Measurements from ENCODE around the gene KIF22. TPM values are rescaled to one million over a fixed set of nuclear protein-coding genes. Genes with fewer than 3 reads are reported as not detected.

KIF22 gene
- 58.8 and 85.1 TPM in 2 replicates for total RNA-seq

GRCh38 chr16:29790183-29790948 lies at the start of gene KIF22:
KIF22 (plus strand) TSS chr16:29790751; CDS start chr16:29790760, 9 bp downstream.

DNA sequence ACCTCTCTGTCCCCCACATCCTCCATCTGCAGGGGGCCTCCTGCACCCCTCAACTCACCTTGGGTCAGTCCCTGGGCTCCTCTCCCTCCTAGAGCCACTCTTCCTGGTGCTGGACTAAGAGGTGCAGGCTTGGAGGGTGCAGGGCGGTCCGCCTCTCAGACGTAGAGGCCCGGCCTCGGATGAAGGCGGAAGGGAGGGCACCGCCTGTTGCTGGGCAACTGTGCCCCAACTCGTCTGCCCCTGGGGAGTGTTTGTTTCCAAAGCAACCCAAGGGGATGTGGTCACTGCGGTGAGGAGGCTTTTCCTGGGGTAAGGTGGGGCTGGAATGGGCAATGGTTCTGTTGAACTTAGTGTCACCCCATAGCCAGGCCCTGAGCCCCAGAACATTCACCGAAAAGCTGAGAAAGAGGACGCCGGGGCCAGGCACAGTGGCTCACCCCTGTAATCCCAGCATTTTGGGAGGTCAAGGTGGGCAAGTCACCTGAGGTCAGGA lies 44.7 kb upstream of the KIF22 start, which contains the start of gene C16orf54:
Gene C16orf54, minus strand, starts transcription at position 138 of the 493 bp plus-strand sequence. CDS start 1,039 bp downstream, outside the sequence.

DNA sequence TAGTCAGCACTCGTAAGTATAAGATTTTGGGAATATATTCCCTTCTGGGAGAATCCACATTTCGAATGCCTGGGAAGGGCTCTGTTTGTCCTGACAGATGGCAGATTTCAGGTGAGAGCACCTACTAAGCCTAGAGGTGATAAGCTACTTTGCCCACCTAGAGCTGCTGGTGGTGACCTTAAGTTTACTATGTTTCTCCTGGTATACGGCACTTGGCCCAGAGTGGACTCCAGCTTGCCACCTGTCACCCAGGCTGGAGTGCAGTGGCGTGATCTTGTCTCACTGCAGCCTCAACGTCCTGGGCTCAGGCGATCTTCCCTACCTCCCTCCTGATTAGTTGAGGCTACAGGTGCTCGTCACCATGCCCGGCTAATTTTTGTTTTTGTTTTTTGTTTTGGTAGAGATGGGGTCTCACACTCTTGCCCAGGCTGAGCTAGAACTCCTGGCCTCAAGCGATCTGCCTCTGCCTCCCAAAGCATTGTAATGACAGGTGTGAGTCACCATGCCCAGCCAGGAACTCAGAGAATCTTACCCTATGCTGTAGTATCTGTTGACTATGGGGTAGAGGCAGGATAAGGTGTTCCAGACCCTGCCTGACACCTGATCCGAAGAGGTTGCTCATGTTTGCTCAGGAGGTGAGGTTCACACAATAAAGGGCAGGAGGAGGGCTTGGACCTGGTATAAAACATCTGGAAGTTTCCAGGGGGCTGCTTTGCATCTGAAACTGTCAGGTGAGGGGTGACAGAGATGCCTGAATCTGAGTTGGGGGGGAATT lies 12.8 kb upstream of the KIF22 start, which contains the start of gene ZG16:
Gene ZG16, plus strand, starts transcription at position 681 of the 775 bp plus-strand sequence. CDS start 1,011 bp downstream, outside the sequence.

DNA sequence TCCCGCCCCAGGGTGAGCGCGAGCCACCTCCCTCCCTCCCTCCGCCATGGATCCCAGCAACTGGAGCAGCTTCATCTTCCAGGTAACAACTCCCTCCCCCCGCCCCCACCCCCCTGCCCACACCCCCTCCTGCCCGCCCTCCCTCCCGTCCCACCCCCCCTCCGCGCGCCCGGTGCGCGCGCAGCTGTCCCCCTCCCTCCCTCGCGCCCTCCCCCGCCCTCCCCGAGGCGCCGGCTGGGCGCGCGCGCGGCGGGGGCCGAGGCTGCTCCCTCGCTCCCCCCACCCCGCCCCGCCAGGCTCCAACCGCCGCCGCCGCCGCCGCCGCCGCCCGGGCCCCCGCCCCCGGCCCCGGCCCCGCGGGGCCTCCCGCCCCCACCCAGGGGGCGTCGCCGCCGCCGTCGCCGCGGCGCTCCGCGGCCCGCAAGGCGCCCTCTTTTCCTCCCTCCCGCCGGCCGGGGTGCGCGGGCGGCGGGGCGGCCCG lies 15.6 kb downstream of the KIF22 start, which contains the start of gene MAZ:
Gene MAZ, plus strand, starts transcription at position 431 of the 481 bp plus-strand sequence. CDS start 173 bp downstream, outside the sequence.

GRCh38 chr16:29811896-29812665 lies 21.5 kb downstream of the KIF22 start, which contains the start of gene PRRT2:
PRRT2 (plus strand) TSS chr16:29812193; CDS start chr16:29813055, 862 bp downstream.

DNA sequence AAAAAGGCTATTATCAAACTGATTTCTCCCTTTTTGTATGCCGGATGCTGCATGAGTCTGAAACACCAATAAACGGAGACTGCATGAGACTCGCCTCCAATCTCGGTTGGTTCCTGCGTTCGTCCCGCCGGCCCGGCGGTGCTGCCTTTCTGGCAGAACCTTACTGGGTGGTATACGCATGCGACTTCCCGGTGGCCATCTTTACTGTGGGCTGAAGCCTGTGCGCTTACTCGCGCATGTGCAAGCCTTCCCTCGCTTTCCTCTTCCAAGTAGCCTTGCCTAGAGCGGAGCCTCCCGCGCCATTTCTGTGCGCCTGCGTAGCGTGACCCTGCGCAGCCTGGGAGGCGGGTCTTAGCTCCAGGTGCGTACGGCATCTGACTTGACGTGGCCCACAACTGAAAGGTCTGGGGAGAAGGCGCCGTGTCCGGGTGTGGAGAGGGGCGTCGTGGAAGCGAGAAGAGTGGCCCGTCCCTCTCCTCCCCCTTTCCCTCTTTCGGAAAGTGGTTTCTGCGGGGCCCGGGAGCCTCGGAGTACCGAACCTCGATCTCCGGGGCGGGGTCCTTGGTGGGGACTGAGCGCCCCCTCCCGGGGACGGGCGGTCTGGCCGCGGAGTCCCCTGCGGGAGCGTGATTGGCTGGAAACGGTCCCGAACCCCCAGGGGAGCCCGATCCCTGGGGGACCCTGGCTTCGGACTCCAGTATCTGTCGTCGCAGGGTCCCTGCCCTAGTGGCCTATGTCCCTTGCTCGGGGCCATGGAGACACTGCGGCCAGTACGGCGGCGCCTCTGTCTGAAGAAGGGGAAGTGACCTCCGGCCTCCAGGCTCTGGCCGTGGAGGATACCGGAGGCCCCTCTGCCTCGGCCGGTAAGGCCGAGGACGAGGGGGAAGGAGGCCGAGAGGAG lies 25.5 kb downstream of the KIF22 start, which contains the start of gene PAGR1:
Gene PAGR1, plus strand, starts transcription at position 360 of the 901 bp plus-strand sequence. Its CDS starts 374 bp downstream, at position 734.

GRCh38 chr16:29820271-29820701 lies 29.7 kb downstream of the KIF22 start, which contains the start of gene MVP:
MVP (plus strand) TSS chr16:29820462; CDS start chr16:29830550, 10,088 bp downstream.

Small RNA genes within 50 kb of the gene (small RNA-seq; reads per million reads assigned to genes)
- not detected for gene AC009133.6
- gene AC120114.4: not detected

Other genes starting within 250 kb of the KIF22 start
- gene SPN, start 127.5 kb upstream of the KIF22 start, total RNA-seq: not detected in 2 replicates
- gene QPRT, start 111.6 kb upstream of the KIF22 start, total RNA-seq: 0.07 TPM in 1 of 2 replicates, not detected in the other
- not detected in 2 replicates for gene C16orf54, start 44.8 kb upstream of the KIF22 start, total RNA-seq
- gene ZG16, start 12.5 kb upstream of the KIF22 start, total RNA-seq: not detected in 2 replicates
- 191 and 192 TPM in 2 replicates for gene MAZ, start 15.8 kb downstream of the KIF22 start, total RNA-seq
- gene PRRT2, start 21.4 kb downstream of the KIF22 start, total RNA-seq: 1.3 and 1.8 TPM in 2 replicates
- gene PAGR1, start 25.4 kb downstream of the KIF22 start, total RNA-seq: 25.6 and 26.3 TPM in 2 replicates
- gene MVP, start 29.7 kb downstream of the KIF22 start, total RNA-seq: 153 and 184 TPM in 2 replicates
- 52.1 and 73.6 TPM in 2 replicates for gene CDIPT, start 72.5 kb downstream of the KIF22 start, total RNA-seq
- 1.2 and 1.4 TPM in 2 replicates for gene SEZ6L2, start 108.8 kb downstream of the KIF22 start, total RNA-seq
- gene ASPHD1, start 109.7 kb downstream of the KIF22 start, total RNA-seq: 0.93 TPM in 2 replicates
- 10.5 and 11.6 TPM in 2 replicates for gene KCTD13, start 135.5 kb downstream of the KIF22 start, total RNA-seq
- gene TMEM219, start 171.3 kb downstream of the KIF22 start, total RNA-seq: 55.5 and 59.8 TPM in 2 replicates
- gene TAOK2, start 183.1 kb downstream of the KIF22 start, total RNA-seq: 91.9 and 96.3 TPM in 2 replicates
- 7.3 and 8.1 TPM in 2 replicates for gene HIRIP3, start 204.9 kb downstream of the KIF22 start, total RNA-seq
- gene INO80E, start 205.5 kb downstream of the KIF22 start, total RNA-seq: 37.9 and 42.9 TPM in 2 replicates
- 0.13 and 0.22 TPM in 2 replicates for gene DOC2A, start 220.3 kb downstream of the KIF22 start, total RNA-seq
- not detected in 2 replicates for gene C16orf92, start 232.4 kb downstream of the KIF22 start, total RNA-seq
- gene TLCD3B, start 240.5 kb downstream of the KIF22 start, total RNA-seq: 0.07 and 0.13 TPM in 2 replicates